Hair follicular keratinocyte (primary cell): Measurements from ENCODE around the gene ADD3. TPM values are rescaled to one million over a fixed set of nuclear protein-coding genes. Genes with fewer than 3 reads are reported as not detected.

Source experiments
- total RNA-seq: library from RNA; depleted of rRNA; stranded (reverse); fragments of >200 nt; gene quantifications from 2 replicates; pipeline ENCODE4 v1.2.3, GENCODE V29; 2015

Gene ADD3
- 19.1 and 43.1 TPM in 2 replicates for total RNA-seq

GRCh38 chr10:110007701-110008517 lies at the start of gene ADD3:
Gene ADD3, plus strand, starts transcription at chr10:110007984. Its CDS starts 92,670 bp downstream, at chr10:110100654.

Other genes with a start within 250 kb of the ADD3 start
- 76.1 and 86.6 TPM in 2 replicates for gene XPNPEP1, start 84.5 kb upstream of the ADD3 start, total RNA-seq
- 8.5 and 9.9 TPM in 2 replicates for gene MXI1, start 199.6 kb downstream of the ADD3 start, total RNA-seq